ENCODE data around the gene SLC28A3.

GRCh38 chr9:84330246-84330645 is 10.3 kb downstream of the SLC28A3 start:
- TF ChIP-seq KDM1A (IDR thresholded peaks at IDR 0.05; ENCODE audit: borderline replicate concordance, low read length) (no peak), TAF7 (optimal IDR thresholded peaks at IDR 0.05; ENCODE audit: borderline replicate concordance, low read depth, low read length) (no peak)
